HG03457 (cell line): ENCODE results near the gene CCDC33.

Source experiments
- ATAC-seq: cut with Tn5 transposase; IDR thresholded peaks from one replicate; pipeline ENCODE4 v1.9.1; 2021; ENCODE audit warnings: moderate number of reproducible peaks; ENCODE audit not compliant: unreplicated experiment

The CCDC33 gene

GRCh38 chr15:74208901-74209559 lies 27.1 kb upstream of the CCDC33 start:
- ATAC-seq, result no peak

- no peak for ATAC-seq
Observed at GRCh38 chr15:74209560-74209958, 26.6 kb upstream of the CCDC33 start.

- ATAC-seq, result no peak
Observed at GRCh38 chr15:74209997-74210671, 26.0 kb upstream of the CCDC33 start.

GRCh38 chr15:74210729-74211128 lies 25.4 kb upstream of the CCDC33 start:
- no peak for ATAC-seq

- no peak for ATAC-seq
Observed at GRCh38 chr15:74211656-74212055, 24.5 kb upstream of the CCDC33 start.

- ATAC-seq, result no peak
Observed at GRCh38 chr15:74212494-74212893, 23.6 kb upstream of the CCDC33 start.

- ATAC-seq, result no peak
Observed at GRCh38 chr15:74213858-74214284, 22.3 kb upstream of the CCDC33 start.

- no peak for ATAC-seq
Observed at GRCh38 chr15:74214324-74215021, 21.7 kb upstream of the CCDC33 start.

GRCh38 chr15:74215958-74216357 lies 20.2 kb upstream of the CCDC33 start:
- ATAC-seq, result no peak

- ATAC-seq, result no peak
Observed at GRCh38 chr15:74216949-74217348, 19.2 kb upstream of the CCDC33 start.

- ATAC-seq, result no peak
Observed at GRCh38 chr15:74217907-74218885, 17.9 kb upstream of the CCDC33 start.

- no peak for ATAC-seq
Observed at GRCh38 chr15:74220475-74221248, 15.5 kb upstream of the CCDC33 start.

- no peak for ATAC-seq
Observed at GRCh38 chr15:74221399-74222239, 14.5 kb upstream of the CCDC33 start.

GRCh38 chr15:74222240-74223119 lies 13.6 kb upstream of the CCDC33 start:
- no peak for ATAC-seq

GRCh38 chr15:74225928-74226327 lies 10.2 kb upstream of the CCDC33 start:
- no peak for ATAC-seq

- ATAC-seq, result no peak
Observed at GRCh38 chr15:74226761-74227540, 9.2 kb upstream of the CCDC33 start.

- no peak for ATAC-seq
Observed at GRCh38 chr15:74227968-74228722, 8.0 kb upstream of the CCDC33 start.
